ENCODE results near the gene ABCA6. TPM values are rescaled to one million over a fixed set of nuclear protein-coding genes. Genes with fewer than 3 reads are reported as not detected.

The ABCA6 gene
- total RNA-seq, 1 experiment from 2014 or later = 2.1 TPM

- Histone ChIP-seq H3K27ac (ENCODE audit: low read depth, low read length, poor library complexity, severe bottlenecking) (no peak overlapping the region), H3K4me1 (ENCODE audit: insufficient read depth, low read length, poor library complexity, severe bottlenecking) (peaks cover 25% of the 10 kb centered on the region), H3K36me3 (ENCODE audit: insufficient read depth, low read length, poor library complexity, severe bottlenecking) (no peaks in the 10 kb centered on the region), H3K9me3 (ENCODE audit: low read depth, low read length, poor library complexity, severe bottlenecking) (peaks cover 6% of the 10 kb centered on the region), H3K4me3 (ENCODE audit: low read depth, low read length, poor library complexity, severe bottlenecking) (no peak overlapping the region), H3K27me3 (replicated peaks; ENCODE audit: insufficient read depth, low read depth, low read length, poor library complexity) (no peaks in the 10 kb centered on the region)
- no TSS peak for BruUV-seq (replicated peaks)
- TF ChIP-seq, protein P1, sequence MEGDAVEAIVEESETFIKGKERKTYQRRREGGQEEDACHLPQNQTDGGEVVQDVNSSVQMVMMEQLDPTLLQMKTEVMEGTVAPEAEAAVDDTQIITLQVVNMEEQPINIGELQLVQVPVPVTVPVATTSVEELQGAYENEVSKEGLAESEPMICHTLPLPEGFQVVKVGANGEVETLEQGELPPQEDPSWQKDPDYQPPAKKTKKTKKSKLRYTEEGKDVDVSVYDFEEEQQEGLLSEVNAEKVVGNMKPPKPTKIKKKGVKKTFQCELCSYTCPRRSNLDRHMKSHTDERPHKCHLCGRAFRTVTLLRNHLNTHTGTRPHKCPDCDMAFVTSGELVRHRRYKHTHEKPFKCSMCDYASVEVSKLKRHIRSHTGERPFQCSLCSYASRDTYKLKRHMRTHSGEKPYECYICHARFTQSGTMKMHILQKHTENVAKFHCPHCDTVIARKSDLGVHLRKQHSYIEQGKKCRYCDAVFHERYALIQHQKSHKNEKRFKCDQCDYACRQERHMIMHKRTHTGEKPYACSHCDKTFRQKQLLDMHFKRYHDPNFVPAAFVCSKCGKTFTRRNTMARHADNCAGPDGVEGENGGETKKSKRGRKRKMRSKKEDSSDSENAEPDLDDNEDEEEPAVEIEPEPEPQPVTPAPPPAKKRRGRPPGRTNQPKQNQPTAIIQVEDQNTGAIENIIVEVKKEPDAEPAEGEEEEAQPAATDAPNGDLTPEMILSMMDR (conservative IDR thresholded peaks at IDR 0.05; ENCODE audit: low read depth, low read length) = no peak
- no peak for TF ChIP-seq EZH2 (IDR thresholded peaks at IDR 0.05; ENCODE audit: borderline replicate concordance, low read depth, low read length, poor library complexity, severe bottlenecking)
- ChIA-PET POLR2A (ENCODE audit: low non-redundant PET) (no interaction called here), CTCF (no interaction called here)
- intact Hi-C loops (cut with micrococcal nuclease; ENCODE audit: unreplicated experiment) = loop anchor here (5.0 kb wide), 1 partner anchor 280 kb away; no protein-coding TSS in a partner anchor
- no peak for DNase-seq (ENCODE audit: low spot score)
Observed at GRCh38 chr17:69057280-69057679, 84.4 kb downstream of the ABCA6 start.

GRCh38 chr17:69056179-69056823 is 85.4 kb downstream of the ABCA6 start:
- ChIA-PET CTCF (no interaction called here), POLR2A (ENCODE audit: low non-redundant PET) (no interaction called here)
- peaks cover 16% of the 10 kb centered on the region for H3K4me1 ChIP-seq (ENCODE audit: insufficient read depth, low read length, poor library complexity, severe bottlenecking)
- intact Hi-C loops (cut with micrococcal nuclease; ENCODE audit: unreplicated experiment) = loop anchor here (5.0 kb wide), 1 partner anchor 279 kb away; no protein-coding TSS in a partner anchor
- H3K9me3 ChIP-seq (ENCODE audit: low read depth, low read length, poor library complexity, severe bottlenecking) = peaks cover 6% of the 10 kb centered on the region
- no TSS peak for BruUV-seq (replicated peaks)
- no peak overlapping the region for H3K4me3 ChIP-seq (ENCODE audit: low read depth, low read length, poor library complexity, severe bottlenecking)
- no peak for DNase-seq (ENCODE audit: low spot score)
- no peaks in the 10 kb centered on the region for H3K36me3 ChIP-seq (ENCODE audit: insufficient read depth, low read length, poor library complexity, severe bottlenecking)
- H3K27ac ChIP-seq (ENCODE audit: low read depth, low read length, poor library complexity, severe bottlenecking) = no peak overlapping the region
- no peaks in the 10 kb centered on the region for H3K27me3 ChIP-seq (replicated peaks; ENCODE audit: insufficient read depth, low read depth, low read length, poor library complexity)
- no peak for TF ChIP-seq EZH2 (IDR thresholded peaks at IDR 0.05; ENCODE audit: borderline replicate concordance, low read depth, low read length, poor library complexity, severe bottlenecking)
- TF ChIP-seq, protein P1 (conservative IDR thresholded peaks at IDR 0.05; ENCODE audit: low read depth, low read length) = no peak

DNA sequence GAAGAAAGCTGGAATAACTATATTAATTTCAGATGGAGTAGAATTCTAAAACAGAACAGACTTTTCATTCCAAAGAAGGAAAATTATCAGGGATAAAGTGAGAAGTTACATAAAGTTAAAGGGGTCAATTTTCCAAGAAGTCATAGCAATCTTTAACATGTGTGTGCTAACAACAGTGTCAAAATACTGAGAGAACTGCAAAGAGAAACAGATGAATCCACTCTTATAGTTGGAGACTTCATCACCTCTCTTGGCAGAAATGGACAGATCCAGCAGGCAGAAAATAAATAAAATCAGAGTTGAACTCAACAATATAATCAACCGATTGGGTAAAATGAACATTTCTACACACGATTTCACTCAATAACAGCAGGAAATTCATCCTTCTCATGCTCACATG is 86.4 kb downstream of the ABCA6 start:
- Histone ChIP-seq H3K4me1 (ENCODE audit: insufficient read depth, low read length, poor library complexity, severe bottlenecking) (peaks cover 6% of the 10 kb centered on the region), H3K4me3 (ENCODE audit: low read depth, low read length, poor library complexity, severe bottlenecking) (no peak overlapping the region), H3K27me3 (replicated peaks; ENCODE audit: insufficient read depth, low read depth, low read length, poor library complexity) (no peaks in the 10 kb centered on the region), H3K9me3 (ENCODE audit: low read depth, low read length, poor library complexity, severe bottlenecking) (peaks cover 6% of the 10 kb centered on the region), H3K36me3 (ENCODE audit: insufficient read depth, low read length, poor library complexity, severe bottlenecking) (no peaks in the 10 kb centered on the region), H3K27ac (ENCODE audit: low read depth, low read length, poor library complexity, severe bottlenecking) (no peak overlapping the region)
- DNase-seq (ENCODE audit: low spot score) = no peak
- intact Hi-C loops (cut with micrococcal nuclease; ENCODE audit: unreplicated experiment) = loop anchor here (5.0 kb wide), 1 partner anchor 278 kb away; no protein-coding TSS in a partner anchor
- TF ChIP-seq, protein P1 (conservative IDR thresholded peaks at IDR 0.05; ENCODE audit: low read depth, low read length) = no peak
- TF ChIP-seq EZH2 (IDR thresholded peaks at IDR 0.05; ENCODE audit: borderline replicate concordance, low read depth, low read length, poor library complexity, severe bottlenecking) = no peak
- CTCF ChIA-PET = no interaction called here
- no TSS peak for BruUV-seq (replicated peaks)
- POLR2A ChIA-PET (ENCODE audit: low non-redundant PET) = no interaction called here
